ENCODE data around the gene MYZAP. TPM values are rescaled to one million over a fixed set of nuclear protein-coding genes. Genes with fewer than 3 reads are reported as not detected.

The MYZAP gene
- total RNA-seq, 1 donor = 0.43 TPM

- no peak for TF ChIP-seq CTCF (IDR thresholded peaks at IDR 0.05; ENCODE audit: insufficient read depth, low read depth, low read length)
- H3K4me3 ChIP-seq (ENCODE audit: low read depth, low read length) = no peak overlapping the region
- DNase-seq (ENCODE audit: low read depth) = no peak
Observed at GRCh38 chr15:57568299-57568698, 23.4 kb upstream of the MYZAP start.

- no peak for DNase-seq (ENCODE audit: low read depth)
- TF ChIP-seq CTCF (IDR thresholded peaks at IDR 0.05; ENCODE audit: insufficient read depth, low read depth, low read length) = no peak
- H3K4me3 ChIP-seq (ENCODE audit: low read depth, low read length) = no peak overlapping the region
Observed at GRCh38 chr15:57570340-57570739, 21.4 kb upstream of the MYZAP start.

GRCh38 chr15:57570994-57571393 lies 20.7 kb upstream of the MYZAP start:
- no peak overlapping the region for H3K4me3 ChIP-seq (ENCODE audit: low read depth, low read length)
- peak; percentile 62 for DNase-seq (ENCODE audit: low read depth)
- no peak for TF ChIP-seq CTCF (IDR thresholded peaks at IDR 0.05; ENCODE audit: insufficient read depth, low read depth, low read length)

GRCh38 chr15:57571725-57572124 lies 20.0 kb upstream of the MYZAP start:
- H3K4me3 ChIP-seq (ENCODE audit: low read depth, low read length) = no peak overlapping the region
- no peak for DNase-seq (ENCODE audit: low read depth)
- no peak for TF ChIP-seq CTCF (IDR thresholded peaks at IDR 0.05; ENCODE audit: insufficient read depth, low read depth, low read length)

- H3K4me3 ChIP-seq (ENCODE audit: low read depth, low read length) = no peak overlapping the region
- peak; percentile 39 for DNase-seq (ENCODE audit: low read depth)
- TF ChIP-seq CTCF (IDR thresholded peaks at IDR 0.05; ENCODE audit: insufficient read depth, low read depth, low read length) = no peak
Observed at GRCh38 chr15:57572468-57572867, 19.2 kb upstream of the MYZAP start.

GRCh38 chr15:57573151-57573550 lies 18.6 kb upstream of the MYZAP start:
- no peak overlapping the region for H3K4me3 ChIP-seq (ENCODE audit: low read depth, low read length)
- no peak for TF ChIP-seq CTCF (IDR thresholded peaks at IDR 0.05; ENCODE audit: insufficient read depth, low read depth, low read length)
- DNase-seq (ENCODE audit: low read depth) = no peak

GRCh38 chr15:57575363-57575762 lies 16.3 kb upstream of the MYZAP start:
- H3K4me3 ChIP-seq (ENCODE audit: low read depth, low read length) = no peak overlapping the region
- DNase-seq (ENCODE audit: low read depth) = no peak
- TF ChIP-seq CTCF (IDR thresholded peaks at IDR 0.05; ENCODE audit: insufficient read depth, low read depth, low read length) = no peak

All from fibroblast of villous mesenchyme (primary cell).